22Rv1 (cell line): ENCODE data around the gene MSI2.

Experiments used
- ZFX ChIP-seq: fragments of 450-650 bp; IDR thresholded peaks from 2 replicates; pipeline ENCODE4 v1.6.1; 2017; ENCODE audit warnings: antibody characterized with exemption, borderline replicate concordance
- TF ChIP-seq, protein P1 (sequence below): fragments of 450-650 bp; IDR thresholded peaks from 2 replicates; pipeline ENCODE4 v1.5.1; 2017; ENCODE audit warnings: mild to moderate bottlenecking

- TF ChIP-seq, protein P1, sequence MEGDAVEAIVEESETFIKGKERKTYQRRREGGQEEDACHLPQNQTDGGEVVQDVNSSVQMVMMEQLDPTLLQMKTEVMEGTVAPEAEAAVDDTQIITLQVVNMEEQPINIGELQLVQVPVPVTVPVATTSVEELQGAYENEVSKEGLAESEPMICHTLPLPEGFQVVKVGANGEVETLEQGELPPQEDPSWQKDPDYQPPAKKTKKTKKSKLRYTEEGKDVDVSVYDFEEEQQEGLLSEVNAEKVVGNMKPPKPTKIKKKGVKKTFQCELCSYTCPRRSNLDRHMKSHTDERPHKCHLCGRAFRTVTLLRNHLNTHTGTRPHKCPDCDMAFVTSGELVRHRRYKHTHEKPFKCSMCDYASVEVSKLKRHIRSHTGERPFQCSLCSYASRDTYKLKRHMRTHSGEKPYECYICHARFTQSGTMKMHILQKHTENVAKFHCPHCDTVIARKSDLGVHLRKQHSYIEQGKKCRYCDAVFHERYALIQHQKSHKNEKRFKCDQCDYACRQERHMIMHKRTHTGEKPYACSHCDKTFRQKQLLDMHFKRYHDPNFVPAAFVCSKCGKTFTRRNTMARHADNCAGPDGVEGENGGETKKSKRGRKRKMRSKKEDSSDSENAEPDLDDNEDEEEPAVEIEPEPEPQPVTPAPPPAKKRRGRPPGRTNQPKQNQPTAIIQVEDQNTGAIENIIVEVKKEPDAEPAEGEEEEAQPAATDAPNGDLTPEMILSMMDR: no peak
- no peak for TF ChIP-seq ZFX
Measured at GRCh38 chr17:57413848-57414651, 157.7 kb downstream of the MSI2 start.
